ENCODE results near the gene UCK1.

DNA sequence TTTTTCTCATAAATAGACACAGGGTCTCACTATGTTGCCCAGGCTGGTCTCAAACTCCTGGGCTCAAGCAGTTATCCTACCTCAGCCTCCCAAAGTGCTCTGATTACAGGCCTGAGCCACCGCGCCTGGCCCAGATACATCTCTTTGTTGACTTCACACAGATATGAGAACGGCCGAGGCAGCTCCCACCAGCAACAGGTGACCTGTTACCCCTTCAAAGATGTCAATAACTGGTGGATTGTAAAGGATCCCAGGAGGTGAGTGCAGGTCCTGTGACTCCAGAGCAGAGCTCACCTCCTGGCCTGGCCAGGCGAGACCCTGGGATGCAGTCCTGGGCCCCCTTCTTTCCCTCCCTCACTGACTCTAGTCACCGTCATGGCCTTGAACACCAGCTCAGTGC lies 19.2 kb downstream of the UCK1 start:
- TF ChIP-seq, protein P1, sequence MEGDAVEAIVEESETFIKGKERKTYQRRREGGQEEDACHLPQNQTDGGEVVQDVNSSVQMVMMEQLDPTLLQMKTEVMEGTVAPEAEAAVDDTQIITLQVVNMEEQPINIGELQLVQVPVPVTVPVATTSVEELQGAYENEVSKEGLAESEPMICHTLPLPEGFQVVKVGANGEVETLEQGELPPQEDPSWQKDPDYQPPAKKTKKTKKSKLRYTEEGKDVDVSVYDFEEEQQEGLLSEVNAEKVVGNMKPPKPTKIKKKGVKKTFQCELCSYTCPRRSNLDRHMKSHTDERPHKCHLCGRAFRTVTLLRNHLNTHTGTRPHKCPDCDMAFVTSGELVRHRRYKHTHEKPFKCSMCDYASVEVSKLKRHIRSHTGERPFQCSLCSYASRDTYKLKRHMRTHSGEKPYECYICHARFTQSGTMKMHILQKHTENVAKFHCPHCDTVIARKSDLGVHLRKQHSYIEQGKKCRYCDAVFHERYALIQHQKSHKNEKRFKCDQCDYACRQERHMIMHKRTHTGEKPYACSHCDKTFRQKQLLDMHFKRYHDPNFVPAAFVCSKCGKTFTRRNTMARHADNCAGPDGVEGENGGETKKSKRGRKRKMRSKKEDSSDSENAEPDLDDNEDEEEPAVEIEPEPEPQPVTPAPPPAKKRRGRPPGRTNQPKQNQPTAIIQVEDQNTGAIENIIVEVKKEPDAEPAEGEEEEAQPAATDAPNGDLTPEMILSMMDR (IDR thresholded peaks at IDR 0.05): no peak
- TF ChIP-seq EP300 (IDR thresholded peaks at IDR 0.05): no peak
- no peak for TF ChIP-seq POLR2AphosphoS5 (IDR thresholded peaks at IDR 0.05)
- TF ChIP-seq POLR2A (IDR thresholded peaks at IDR 0.05): no peak

All from stomach (tissue), 4 donors.